HG02623 (cell line): ENCODE measurements around the gene C1RL.

Source experiments
- ATAC-seq: cut with Tn5 transposase; IDR thresholded peaks from one replicate; pipeline ENCODE4 v1.9.1; 2021; ENCODE audit warnings: moderate library complexity; ENCODE audit not compliant: unreplicated experiment

C1RL gene

GRCh38 chr12:7093486-7093885 is 15.5 kb downstream of the C1RL start:
- ATAC-seq: no peak

GRCh38 chr12:7092986-7093460 is 16.0 kb downstream of the C1RL start:
- no peak for ATAC-seq

- no peak for ATAC-seq
These were observed 16.6 kb downstream of the C1RL start, which contains the start of gene C1R for GRCh38 chr12:7092229-7092985. Gene C1R (minus strand): TSS chr12:7092445. CDS start chr12:7092388, 57 bp downstream.

- ATAC-seq: no peak
These were observed 17.3 kb downstream of the C1RL start for GRCh38 chr12:7091660-7092228.

GRCh38 chr12:7091171-7091570 is 17.8 kb downstream of the C1RL start:
- no peak for ATAC-seq

GRCh38 chr12:7090222-7090998 is 18.6 kb downstream of the C1RL start:
- no peak for ATAC-seq

- no peak for ATAC-seq
These were observed 19.7 kb downstream of the C1RL start for GRCh38 chr12:7089196-7089871.

GRCh38 chr12:7083125-7083524 is 25.9 kb downstream of the C1RL start:
- no peak for ATAC-seq

GRCh38 chr12:7081037-7081436 is 28.0 kb downstream of the C1RL start:
- no peak for ATAC-seq

GRCh38 chr12:7079826-7080125 is 29.2 kb downstream of the C1RL start:
- ATAC-seq: no peak

GRCh38 chr12:7078163-7078562 is 30.9 kb downstream of the C1RL start:
- ATAC-seq: no peak

GRCh38 chr12:7076493-7076892 is 32.5 kb downstream of the C1RL start:
- no peak for ATAC-seq

GRCh38 chr12:7075939-7076338 is 33.1 kb downstream of the C1RL start:
- ATAC-seq: no peak

GRCh38 chr12:7075518-7075917 is 33.5 kb downstream of the C1RL start:
- ATAC-seq: no peak

- ATAC-seq: no peak
These were observed 35.1 kb downstream of the C1RL start for GRCh38 chr12:7073946-7074345.

- no peak for ATAC-seq
These were observed 36.5 kb downstream of the C1RL start for GRCh38 chr12:7072554-7072953.

- ATAC-seq: no peak
These were observed 37.0 kb downstream of the C1RL start for GRCh38 chr12:7072035-7072434.

- ATAC-seq: no peak
These were observed 39.6 kb downstream of the C1RL start for GRCh38 chr12:7069386-7069785.

- no peak for ATAC-seq
These were observed 40.0 kb downstream of the C1RL start for GRCh38 chr12:7068994-7069346.

GRCh38 chr12:7068240-7068993 is 40.6 kb downstream of the C1RL start:
- no peak for ATAC-seq

GRCh38 chr12:7067096-7067495 is 41.9 kb downstream of the C1RL start:
- no peak for ATAC-seq
